ENCODE data around the gene ZNF862.

Gene ZNF862

DNA sequence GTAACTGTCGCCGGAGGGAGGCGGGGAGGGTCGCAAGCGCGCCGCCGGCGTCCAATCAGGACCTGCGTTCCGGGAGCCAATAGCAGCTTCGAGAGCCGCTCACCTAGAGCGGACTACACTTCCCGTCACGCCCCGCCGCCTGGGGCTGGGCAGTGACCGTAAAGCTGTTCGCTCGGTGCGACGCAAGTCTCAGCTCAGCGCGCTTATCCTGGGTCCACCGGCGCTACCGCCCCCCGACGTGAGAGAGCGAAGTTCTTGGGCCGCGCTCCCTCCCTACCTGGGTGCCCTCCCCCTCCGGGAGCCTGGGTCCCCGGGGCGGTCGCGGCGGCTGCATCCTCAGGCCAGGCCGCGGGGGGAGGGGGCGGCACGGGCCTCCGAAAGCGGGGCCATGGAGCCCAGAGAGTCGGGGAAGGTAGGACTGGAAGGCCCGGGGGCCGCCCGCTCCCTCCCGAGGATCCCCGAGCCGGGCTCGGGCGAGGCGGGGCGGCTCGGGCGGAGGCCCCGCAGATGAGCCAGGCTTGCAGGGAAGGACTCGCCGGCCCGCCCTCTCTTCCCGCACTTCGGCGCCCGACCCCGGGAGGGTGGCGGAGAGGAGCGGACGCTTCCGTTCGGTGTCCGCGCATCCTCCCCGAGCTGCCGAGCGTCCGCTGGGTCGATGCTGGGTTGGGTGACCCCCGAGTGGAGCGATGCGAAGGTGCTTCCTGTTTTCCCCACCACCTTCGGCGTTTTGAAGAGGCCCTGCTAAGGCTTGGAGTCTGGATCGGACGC lies at the start of gene ZNF862:
Gene ZNF862 (plus strand): TSS at position 152 of the 768 bp plus-strand sequence. CDS start 237 bp downstream, at position 389.
- peak; percentile 81 for DNase-seq (ENCODE audit: low read depth)

DNA sequence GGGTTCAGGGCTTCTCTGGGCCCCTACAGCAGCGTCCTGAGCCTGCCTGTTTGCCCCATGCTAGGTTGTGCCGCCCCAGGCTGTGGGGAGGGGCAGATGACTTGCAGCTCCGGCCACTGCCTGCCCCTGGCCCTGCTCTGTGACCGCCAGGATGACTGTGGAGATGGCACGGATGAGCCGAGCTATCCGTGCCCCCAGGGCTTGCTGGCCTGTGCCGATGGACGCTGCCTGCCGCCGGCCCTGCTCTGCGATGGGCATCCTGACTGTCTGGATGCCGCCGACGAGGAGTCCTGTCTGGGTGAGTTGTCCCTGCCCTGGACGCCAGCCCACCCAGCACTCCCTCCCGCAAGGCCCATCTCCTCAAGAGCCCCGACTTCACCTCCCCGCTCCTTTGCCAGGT lies 49.1 kb upstream of the ZNF862 start:
- DNase-seq (ENCODE audit: low read depth), result no peak

DNA sequence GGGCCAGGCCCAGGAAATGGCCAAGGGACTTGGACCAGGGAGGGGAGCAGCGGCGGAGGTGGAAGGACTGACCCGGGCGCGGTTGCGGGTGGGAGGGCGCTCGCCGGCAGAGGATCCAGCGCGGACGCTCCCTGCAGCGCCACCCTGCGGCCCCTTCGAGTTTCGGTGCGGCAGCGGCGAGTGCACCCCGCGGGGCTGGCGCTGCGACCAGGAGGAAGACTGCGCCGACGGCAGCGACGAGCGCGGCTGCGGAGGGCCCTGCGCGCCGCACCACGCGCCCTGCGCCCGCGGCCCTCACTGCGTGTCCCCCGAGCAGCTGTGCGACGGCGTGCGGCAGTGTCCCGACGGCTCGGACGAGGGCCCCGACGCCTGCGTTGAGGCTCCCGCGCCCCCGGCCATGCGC lies 48.0 kb upstream of the ZNF862 start:
- no peak for DNase-seq (ENCODE audit: low read depth)

DNA sequence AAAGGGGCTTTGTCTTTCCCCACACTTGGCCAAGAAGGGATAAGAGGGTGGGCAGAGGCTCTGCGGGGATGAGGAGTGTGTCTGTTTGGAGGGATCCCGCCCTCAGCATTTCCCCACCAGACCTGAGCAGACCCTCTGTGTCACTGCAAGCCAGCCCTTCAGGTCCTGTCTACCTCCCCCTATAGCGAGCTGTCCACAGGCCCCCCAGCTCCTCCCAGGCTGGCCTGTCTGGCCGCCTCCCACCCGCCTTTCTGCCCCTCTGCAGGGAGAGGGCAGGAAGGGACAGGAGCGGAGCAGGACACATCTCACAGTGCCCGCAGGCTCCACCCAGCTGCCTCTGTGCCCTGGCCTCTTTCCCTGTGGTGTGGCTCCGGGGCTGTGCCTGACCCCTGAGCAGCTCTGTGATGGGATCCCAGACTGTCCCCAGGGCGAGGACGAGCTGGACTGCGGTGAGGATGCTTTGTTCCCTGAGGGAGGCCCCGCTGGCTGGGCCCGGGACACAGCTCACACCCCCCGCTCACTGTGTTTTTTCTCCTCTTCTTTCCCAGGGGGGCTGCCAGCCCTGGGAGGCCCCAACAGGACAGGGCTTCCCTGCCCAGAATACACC lies 47.3 kb upstream of the ZNF862 start:
- DNase-seq (ENCODE audit: low read depth), result no peak

DNA sequence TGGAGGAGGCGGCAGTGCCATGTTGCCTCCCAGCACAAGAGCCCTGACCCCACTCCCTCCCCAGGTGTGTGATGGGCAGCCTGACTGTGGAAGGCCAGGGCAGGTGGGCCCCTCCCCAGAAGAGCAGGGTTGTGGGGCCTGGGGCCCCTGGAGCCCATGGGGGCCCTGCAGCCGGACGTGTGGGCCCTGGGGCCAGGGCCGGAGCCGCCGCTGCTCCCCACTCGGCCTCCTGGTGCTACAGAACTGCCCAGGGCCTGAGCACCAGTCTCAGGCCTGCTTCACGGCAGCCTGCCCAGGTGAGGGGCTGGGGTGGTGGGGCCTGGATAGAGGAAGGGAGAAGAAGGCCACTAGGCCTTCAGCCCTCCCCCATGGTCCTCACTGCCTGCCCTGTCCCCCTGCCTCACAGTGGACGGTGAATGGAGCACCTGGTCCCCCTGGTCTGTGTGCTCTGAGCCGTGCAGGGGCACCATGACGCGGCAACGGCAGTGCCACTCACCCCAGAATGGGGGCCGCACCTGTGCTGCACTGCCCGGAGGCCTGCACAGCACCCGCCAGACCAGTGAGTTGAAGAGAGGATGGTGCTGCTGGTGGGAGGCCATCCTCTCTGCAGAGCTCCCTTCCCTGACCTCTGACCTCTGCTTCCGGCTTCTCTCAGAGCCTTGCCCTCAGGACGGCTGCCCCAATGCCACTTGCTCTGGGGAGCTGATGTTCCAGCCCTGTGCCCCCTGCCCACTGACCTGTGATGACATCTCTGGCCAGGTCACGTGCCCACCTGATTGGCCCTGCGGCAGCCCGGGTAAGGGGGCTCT lies 46.6 kb upstream of the ZNF862 start:
- DNase-seq (ENCODE audit: low read depth), result no peak

DNA sequence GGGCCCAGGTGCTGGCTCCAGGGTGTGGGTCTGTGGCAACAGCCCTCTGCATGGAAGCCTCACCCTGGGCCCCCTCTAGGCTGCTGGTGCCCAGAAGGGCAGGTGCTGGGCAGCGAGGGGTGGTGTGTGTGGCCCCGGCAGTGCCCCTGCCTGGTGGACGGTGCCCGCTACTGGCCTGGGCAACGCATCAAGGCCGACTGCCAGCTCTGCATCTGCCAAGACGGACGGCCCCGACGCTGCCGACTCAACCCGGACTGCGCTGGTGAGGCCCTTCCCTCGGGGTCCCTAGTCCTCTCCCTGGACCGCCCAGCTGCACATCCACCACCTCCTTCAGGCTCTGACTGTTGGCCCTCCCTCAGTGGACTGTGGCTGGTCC lies 46.0 kb upstream of the ZNF862 start:
- DNase-seq (ENCODE audit: low read depth), result no peak

DNA sequence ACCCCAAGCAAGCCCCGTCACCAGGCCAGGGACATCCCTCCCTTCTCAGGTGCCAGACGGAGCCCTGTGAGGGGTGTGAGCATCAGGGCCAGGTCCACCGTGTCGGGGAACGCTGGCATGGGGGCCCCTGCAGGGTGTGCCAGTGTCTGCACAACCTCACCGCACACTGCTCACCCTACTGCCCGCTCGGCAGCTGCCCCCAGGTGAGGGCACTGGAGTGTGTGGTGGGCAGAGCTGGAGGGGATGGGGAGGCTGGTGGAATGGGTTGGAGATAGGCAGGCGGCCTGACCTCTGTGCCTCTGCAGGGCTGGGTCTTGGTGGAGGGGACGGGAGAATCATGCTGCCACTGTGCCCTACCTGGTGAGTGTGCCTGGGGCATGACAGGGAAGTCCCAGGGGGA lies 44.9 kb upstream of the ZNF862 start:
- no peak for DNase-seq (ENCODE audit: low read depth)

DNA sequence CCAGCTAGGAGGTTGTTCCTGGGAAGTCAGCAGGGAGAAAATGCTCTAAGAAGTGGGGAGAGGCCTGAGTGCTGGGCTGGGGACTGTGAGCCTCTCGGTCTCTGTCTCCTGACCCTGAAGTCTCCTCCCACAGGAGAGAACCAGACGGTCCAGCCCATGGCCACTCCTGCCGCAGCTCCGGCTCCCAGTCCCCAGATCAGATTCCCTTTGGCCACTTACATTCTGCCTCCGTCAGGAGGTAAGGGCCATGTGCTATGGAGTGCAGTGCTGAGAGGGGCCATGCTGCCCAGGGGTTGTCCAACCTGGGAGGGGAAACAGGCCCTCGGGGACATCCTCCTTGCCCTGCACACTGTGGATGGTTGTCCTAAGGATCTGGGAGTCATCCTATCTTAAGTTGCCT lies 43.5 kb upstream of the ZNF862 start:
- no peak for DNase-seq (ENCODE audit: low read depth)

DNA sequence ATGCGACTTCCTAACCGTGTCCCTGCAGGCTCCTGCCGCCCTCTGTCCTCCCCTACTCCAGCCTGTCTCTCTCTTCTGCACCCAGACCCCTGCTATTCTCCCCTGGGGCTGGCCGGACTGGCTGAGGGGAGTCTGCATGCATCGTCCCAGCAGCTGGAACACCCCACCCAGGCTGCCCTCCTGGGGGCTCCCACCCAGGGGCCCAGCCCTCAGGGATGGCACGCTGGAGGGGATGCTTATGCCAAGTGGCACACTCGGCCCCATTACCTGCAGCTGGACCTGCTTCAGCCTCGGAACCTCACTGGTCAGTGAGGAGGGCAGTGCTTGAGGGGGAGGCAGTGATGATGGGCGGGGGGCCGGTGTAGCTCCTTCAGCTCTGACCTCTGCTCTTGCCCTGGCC lies 43.0 kb upstream of the ZNF862 start:
- no peak for DNase-seq (ENCODE audit: low read depth)

DNA sequence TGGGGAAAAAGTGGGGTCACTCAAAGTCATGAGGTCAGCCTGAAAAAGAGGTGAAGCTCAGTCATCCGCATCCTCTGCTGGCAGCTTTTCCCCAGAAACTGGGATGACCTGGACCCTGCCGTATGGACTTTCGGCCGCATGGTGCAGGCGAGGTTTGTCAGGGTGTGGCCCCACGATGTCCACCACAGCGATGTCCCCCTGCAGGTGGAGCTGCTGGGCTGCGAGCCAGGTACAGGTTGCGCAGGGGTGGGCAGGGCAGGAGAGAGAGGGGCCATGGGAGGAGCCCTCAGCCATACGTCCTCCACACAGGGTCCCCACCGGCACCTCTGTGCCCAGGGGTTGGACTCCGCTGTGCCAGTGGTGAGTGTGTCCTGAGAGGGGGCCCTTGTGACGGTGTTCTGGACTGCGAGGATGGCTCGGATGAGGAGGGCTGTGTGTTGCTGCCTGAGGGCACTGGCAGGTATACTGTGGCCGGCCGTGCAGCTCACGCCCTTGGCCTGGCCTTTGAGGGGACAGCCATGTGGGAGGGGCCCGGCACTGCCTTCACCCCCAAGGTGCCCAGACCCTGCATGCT lies 41.8 kb upstream of the ZNF862 start:
- no peak for DNase-seq (ENCODE audit: low read depth)

DNA sequence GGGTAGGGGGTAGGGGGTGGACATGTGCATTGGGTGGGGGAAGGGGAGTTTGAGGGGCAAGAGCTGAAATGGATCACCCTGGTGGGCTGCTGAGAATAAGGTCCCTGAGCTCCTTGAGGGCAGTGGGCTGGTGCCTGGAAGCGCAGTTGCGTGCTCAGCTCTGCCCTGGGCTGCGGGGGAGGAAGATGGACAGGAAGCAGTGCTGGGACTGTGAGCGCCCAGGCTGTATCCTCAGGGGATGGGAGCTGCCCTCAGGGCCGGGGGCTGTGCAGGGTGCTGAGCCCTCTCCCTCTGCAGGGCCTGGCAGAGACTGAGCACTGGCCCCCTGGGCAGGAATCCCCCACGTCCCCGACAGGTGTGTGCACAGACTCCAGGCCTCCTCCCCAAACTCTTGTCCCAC lies 40.4 kb upstream of the ZNF862 start:
- no peak for DNase-seq (ENCODE audit: low read depth)

DNA sequence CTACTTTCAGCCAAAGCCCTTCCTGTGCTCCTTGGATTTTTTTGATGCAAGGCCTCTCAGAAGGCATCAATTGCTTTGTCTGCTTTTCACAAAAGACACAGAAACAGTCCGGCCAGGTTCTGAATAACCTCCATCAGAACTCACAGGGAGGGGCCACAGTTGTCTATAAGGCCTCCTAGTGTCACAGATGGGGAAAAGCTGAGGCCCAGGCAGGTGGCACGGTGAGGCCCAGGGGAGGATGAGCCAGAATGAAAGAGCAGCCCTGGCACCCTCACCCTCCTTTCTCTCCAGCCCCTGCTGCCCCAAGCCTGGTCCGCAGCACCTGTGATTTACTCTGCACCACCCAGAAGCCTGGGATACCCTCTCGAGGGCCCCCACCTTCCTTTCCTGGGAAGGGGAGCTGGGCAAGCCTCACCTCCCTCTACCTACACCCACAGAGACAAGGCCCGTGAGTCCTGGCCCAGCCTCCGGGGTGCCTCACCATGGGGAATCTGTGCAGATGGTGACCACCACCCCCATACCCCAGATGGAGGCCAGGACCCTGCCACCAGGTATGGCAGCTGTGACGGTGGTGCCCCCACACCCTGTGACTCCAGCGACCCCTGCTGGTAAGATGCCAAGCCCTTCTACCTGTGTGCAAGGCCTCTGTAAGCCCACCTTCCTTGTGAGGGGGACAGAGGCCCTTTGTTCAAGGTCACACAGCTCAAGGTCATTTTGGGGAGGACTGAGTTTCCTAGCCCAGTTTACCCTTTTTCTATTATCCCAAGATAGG lies 38.6 kb upstream of the ZNF862 start:
- no peak for DNase-seq (ENCODE audit: low read depth)

DNA sequence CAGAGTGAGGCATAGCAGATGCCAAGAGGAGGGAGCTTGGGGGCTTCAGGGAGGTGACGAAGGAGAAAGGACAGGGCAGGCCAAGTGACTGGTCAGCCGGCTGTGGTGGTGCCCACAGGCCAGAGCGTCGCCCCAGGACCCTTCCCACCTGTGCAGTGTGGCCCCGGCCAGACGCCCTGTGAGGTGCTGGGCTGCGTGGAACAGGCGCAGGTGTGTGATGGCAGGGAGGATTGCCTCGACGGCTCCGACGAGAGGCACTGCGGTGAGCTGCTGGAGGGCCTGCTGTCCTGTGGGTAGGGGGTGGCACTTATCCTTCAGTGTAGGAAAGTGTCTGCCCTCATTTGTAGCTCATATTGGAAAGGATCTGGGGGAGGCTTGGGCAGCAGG lies 38.0 kb upstream of the ZNF862 start:
- DNase-seq (ENCODE audit: low read depth), result no peak

DNA sequence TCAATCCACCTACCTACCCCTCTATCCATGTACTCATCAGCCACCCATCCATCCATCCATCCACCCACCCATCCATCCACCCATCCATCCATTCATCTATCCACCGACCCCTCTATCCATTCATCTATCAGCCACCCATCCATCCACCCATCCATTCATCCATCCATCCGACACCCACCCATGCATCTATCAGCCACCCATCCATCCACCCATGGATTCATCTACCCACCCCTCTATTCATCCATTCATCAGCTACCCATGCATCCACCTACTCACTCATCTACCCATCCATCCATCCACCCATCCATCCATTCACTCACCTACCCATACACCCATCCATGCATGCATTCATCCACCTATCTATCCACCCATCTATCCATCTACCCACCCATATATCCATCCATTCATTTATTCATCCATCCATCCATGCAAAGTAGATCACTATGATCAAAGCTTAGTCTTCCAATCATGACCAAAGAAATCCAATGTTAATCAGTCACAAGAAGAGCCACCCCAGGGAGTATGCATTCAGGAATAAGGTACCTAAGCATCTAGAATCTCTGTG lies 37.1 kb upstream of the ZNF862 start:
- no peak for DNase-seq (ENCODE audit: low read depth)

DNA sequence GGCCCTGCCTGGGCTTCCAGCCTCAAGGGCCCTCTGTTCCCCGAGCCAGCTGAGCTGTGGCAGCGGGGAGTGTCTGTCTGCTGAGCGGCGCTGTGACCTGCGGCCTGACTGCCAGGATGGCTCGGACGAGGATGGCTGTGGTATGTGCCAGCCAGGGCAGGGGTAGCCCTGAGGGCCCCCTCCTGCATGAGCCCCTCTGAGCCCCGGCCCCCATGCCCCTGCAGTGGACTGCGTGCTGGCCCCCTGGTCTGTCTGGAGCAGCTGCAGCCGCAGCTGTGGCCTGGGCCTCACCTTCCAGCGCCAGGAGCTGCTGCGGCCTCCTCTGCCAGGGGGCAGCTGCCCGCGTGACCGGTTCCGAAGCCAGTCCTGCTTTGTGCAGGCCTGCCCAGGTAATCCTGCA lies 36.4 kb upstream of the ZNF862 start:
- DNase-seq (ENCODE audit: low read depth), result no peak

DNA sequence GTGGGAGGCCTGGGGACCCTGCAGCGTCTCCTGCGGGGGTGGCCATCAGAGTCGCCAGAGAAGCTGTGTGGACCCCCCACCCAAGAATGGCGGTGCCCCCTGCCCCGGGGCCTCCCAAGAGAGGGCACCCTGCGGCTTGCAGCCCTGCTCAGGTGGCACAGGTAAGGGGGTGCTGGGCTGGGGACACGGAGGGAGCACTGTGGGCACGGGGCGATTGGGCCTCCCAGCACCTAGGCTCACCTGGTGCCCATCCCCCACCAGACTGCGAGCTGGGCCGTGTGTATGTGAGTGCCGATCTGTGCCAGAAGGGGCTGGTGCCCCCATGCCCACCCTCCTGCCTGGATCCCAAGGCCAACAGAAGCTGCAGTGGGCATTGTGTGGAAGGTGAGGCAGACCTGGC lies 35.2 kb upstream of the ZNF862 start:
- DNase-seq (ENCODE audit: low read depth), result no peak

DNA sequence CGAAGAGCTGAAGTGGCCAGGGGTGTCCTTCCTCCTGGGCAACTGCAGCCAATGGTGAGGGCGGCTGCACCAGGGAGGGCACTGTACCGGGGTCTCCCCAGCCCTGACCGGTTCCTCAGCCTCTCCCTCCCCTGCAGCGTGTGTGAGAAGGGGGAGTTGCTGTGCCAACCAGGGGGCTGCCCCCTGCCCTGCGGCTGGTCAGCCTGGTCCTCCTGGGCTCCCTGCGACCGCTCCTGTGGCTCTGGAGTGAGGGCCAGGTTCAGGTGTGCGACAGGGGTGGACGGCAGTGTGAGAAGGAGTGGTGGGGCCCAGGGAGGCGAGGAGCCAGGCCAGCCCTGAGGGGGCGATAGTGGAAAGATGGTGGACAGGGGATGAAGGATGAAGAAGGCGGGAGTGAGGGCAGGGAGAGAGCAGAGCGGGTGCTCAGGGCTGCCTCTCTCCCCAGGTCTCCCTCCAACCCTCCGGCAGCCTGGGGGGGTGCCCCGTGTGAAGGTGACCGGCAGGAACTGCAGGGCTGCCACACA lies 34.6 kb upstream of the ZNF862 start:
- DNase-seq (ENCODE audit: low read depth), result no peak

DNA sequence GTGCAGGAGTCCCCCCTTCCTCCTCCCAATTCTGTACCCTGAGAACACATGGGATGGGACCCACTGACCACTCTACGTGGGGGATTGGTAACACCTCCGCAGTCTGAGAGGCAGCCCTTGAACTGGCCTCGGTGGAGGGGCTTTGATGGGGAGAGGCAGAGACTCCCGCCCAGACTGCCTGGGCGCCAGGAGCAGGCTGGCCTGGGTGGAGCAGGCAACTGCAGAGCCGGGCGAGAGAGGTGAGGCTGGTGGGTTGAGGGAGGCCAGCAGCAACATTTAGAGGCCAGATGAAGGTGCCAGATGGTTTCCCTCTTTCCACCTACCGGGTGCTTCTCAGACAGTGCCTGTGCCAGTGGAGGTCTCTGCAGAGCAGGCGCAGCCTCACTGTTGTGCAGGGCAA lies 34.1 kb upstream of the ZNF862 start:
- DNase-seq (ENCODE audit: low read depth), result no peak

DNA sequence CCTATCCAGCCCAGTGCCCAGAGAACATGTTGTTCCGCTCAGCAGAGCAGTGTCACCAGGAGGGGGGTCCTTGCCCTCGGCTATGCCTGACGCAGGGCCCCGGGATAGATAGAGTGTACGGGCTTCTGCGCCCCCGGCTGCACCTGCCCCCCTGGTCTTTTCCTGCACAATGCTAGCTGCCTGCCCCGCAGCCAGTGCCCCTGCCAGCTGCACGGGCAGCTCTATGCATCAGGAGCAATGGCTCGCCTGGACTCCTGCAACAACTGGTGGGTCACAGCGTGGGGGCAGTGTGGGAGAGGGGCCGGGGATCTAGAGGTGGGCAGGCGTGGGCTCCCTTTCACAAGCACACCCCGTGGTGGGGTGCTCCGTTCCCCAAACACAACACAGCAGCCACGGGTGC lies 31.4 kb upstream of the ZNF862 start:
- DNase-seq (ENCODE audit: low read depth), result no peak

DNA sequence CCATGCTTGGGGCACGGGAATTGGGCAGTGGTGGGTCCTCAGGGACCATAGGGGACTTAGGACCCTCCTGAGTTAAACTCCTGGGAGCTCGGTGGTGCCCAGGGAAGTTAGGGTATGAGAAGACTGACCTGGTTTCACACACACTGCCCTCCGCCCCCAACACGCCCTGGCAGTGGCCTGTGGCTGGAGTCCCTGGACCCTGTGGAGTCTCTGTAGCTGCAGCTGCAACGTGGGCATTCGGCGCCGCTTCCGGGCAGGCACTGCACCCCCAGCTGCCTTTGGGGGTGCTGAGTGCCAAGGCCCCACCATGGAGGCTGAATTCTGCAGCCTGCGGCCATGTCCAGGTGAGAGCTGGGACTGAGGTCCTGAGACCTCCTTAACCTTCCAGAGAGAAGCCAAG lies 29.9 kb upstream of the ZNF862 start:
- DNase-seq (ENCODE audit: low read depth), result no peak

DNA sequence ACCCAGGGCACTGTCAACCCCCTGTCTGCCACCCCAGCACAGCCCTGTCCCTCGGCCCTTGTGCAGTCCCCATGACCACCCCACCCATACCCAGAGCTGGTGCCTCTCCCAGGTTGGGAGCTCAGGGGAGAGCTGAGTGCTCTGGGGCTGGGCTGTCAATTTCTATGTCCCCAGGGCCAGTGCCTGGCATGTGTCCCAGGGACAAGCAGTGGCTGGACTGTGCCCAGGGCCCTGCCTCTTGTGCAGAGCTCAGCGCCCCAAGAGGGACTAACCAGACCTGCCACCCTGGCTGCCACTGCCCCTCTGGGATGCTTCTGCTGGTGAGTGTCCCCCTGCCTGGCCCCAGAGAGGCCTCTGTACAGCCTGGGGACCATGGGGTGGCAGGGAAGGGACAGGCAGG lies 29.0 kb upstream of the ZNF862 start:
- DNase-seq (ENCODE audit: low read depth), result no peak

DNA sequence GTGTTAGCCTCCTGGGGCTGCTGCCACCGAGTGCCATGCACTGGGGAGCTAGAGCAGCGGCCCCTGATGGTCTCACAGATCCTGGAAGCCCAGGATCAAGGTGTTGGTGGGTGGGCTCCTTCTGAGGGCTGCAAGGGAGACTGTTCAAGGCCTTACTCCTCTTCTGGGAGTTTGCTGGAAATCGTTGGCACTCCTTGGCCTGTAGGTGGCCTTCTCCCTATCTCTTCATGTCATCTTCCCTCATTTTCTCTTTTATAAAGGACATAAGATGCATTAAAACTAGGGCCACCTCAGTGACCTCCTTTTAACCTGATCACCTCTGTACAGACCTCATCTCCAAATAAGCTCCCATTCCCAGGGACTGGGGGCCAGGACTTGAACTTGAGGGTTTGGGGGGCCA lies 27.0 kb upstream of the ZNF862 start:
- DNase-seq (ENCODE audit: low read depth), result no peak
